ENCODE measurements around the gene ATXN7L1. TPM values are rescaled to one million over a fixed set of nuclear protein-coding genes. Genes with fewer than 3 reads are reported as not detected.

The ATXN7L1 gene
- total RNA-seq, 1 donor from 2014 or later, result 20.6 TPM

- Mint-ChIP-seq H3K4me1 (ENCODE audit: low read depth, unreplicated experiment) (peaks cover 20% of the 10 kb centered on the region), H3K36me3 (ENCODE audit: unreplicated experiment) (peaks cover 6% of the 10 kb centered on the region), H3K27me3 (ENCODE audit: unreplicated experiment) (peaks cover 3% of the 10 kb centered on the region), H3K27ac (ENCODE audit: unreplicated experiment) (no peak overlapping the region), H3K9me3 (ENCODE audit: unreplicated experiment) (peaks cover 9% of the 10 kb centered on the region), H3K4me3 (ENCODE audit: unreplicated experiment) (no peak overlapping the region)
- TF ChIP-seq CTCF (IDR thresholded peaks at IDR 0.05; ENCODE audit: partially characterized antibody, unreplicated experiment), result no peak
- DNase-seq, result no peak
These were observed 69.0 kb downstream of the ATXN7L1 start for GRCh38 chr7:105807448-105807762.

- peak overlapping the region; percentile 59 for H3K27ac Mint-ChIP-seq (ENCODE audit: unreplicated experiment)
- TF ChIP-seq CTCF (IDR thresholded peaks at IDR 0.05; ENCODE audit: partially characterized antibody, unreplicated experiment), result no peak
- H3K36me3 Mint-ChIP-seq (ENCODE audit: unreplicated experiment), result peaks cover 6% of the 10 kb centered on the region
- peaks cover 9% of the 10 kb centered on the region for H3K9me3 Mint-ChIP-seq (ENCODE audit: unreplicated experiment)
- H3K4me3 Mint-ChIP-seq (ENCODE audit: unreplicated experiment), result no peak overlapping the region
- H3K27me3 Mint-ChIP-seq (ENCODE audit: unreplicated experiment), result peaks cover 3% of the 10 kb centered on the region
- no peak for DNase-seq
- peaks cover 20% of the 10 kb centered on the region for H3K4me1 Mint-ChIP-seq (ENCODE audit: low read depth, unreplicated experiment)
These were observed 69.6 kb downstream of the ATXN7L1 start for GRCh38 chr7:105806592-105807447.

GRCh38 chr7:105805447-105806019 is 70.9 kb downstream of the ATXN7L1 start:
- peak; percentile 36 for DNase-seq
- H3K9me3 Mint-ChIP-seq (ENCODE audit: unreplicated experiment), result peaks cover 9% of the 10 kb centered on the region
- peaks cover 3% of the 10 kb centered on the region for H3K27me3 Mint-ChIP-seq (ENCODE audit: unreplicated experiment)
- no peak overlapping the region for H3K27ac Mint-ChIP-seq (ENCODE audit: unreplicated experiment)
- H3K4me3 Mint-ChIP-seq (ENCODE audit: unreplicated experiment), result no peak overlapping the region
- peaks cover 20% of the 10 kb centered on the region for H3K4me1 Mint-ChIP-seq (ENCODE audit: low read depth, unreplicated experiment)
- no peak for TF ChIP-seq CTCF (IDR thresholded peaks at IDR 0.05; ENCODE audit: partially characterized antibody, unreplicated experiment)
- peaks cover 6% of the 10 kb centered on the region for H3K36me3 Mint-ChIP-seq (ENCODE audit: unreplicated experiment)

GRCh38 chr7:105803429-105803736 is 73.0 kb downstream of the ATXN7L1 start:
- H3K9me3 Mint-ChIP-seq (ENCODE audit: unreplicated experiment), result peaks cover 7% of the 10 kb centered on the region
- no peak overlapping the region for H3K27ac Mint-ChIP-seq (ENCODE audit: unreplicated experiment)
- H3K4me1 Mint-ChIP-seq (ENCODE audit: low read depth, unreplicated experiment), result peaks cover 23% of the 10 kb centered on the region
- TF ChIP-seq CTCF (IDR thresholded peaks at IDR 0.05; ENCODE audit: partially characterized antibody, unreplicated experiment), result no peak
- H3K4me3 Mint-ChIP-seq (ENCODE audit: unreplicated experiment), result no peak overlapping the region
- H3K27me3 Mint-ChIP-seq (ENCODE audit: unreplicated experiment), result peaks cover 3% of the 10 kb centered on the region
- DNase-seq, result no peak
- H3K36me3 Mint-ChIP-seq (ENCODE audit: unreplicated experiment), result no peaks in the 10 kb centered on the region
